CD4-positive, CD25-positive, alpha-beta regulatory T cell (primary cell): Measurements from ENCODE around the gene PNLIPRP1. TPM values are rescaled to one million over a fixed set of nuclear protein-coding genes. Genes with fewer than 3 reads are reported as not detected.

Experiments
- ATAC-seq, 2 donors: fragments of 150-1000 bp; cut with Tn5 transposase; one replicate each; pipeline ENCODE4 v1.10.0; 2021; ENCODE audit warnings: low read depth in 2 of 2, moderate number of reproducible peaks in 2 of 2, moderate library complexity in 1 of 2
- DNase-seq, 3 donors: peaks; one replicate each; pipeline versions ENCODE4 v3.0.0 to v3.0.0-alpha.2; 2012 to 2022; ENCODE audit warnings: mixed read lengths in 1 of 3
- H3K27ac ChIP-seq: one replicate; pipeline ENCODE4 v1.7.0; 2013; ENCODE audit warnings: mild to moderate bottlenecking, low read length; ENCODE audit not compliant: insufficient read depth, poor library complexity, severe bottlenecking
- H3K27me3 ChIP-seq: one replicate; pipeline ENCODE4 v1.7.0; 2013; ENCODE audit warnings: low read length; ENCODE audit not compliant: control insufficient read depth, insufficient read depth
- H3K36me3 ChIP-seq: one replicate; pipeline ENCODE4 v1.7.0; 2013; ENCODE audit warnings: mild to moderate bottlenecking, low read length, moderate library complexity; ENCODE audit not compliant: control insufficient read depth, insufficient read depth
- H3K4me1 ChIP-seq: 2 replicates; pipeline ENCODE4 v1.7.0; 2013; ENCODE audit warnings: mild to moderate bottlenecking, low read length; ENCODE audit not compliant: insufficient read depth, control insufficient read depth, poor library complexity, severe bottlenecking
- H3K4me3 ChIP-seq: one replicate; pipeline ENCODE4 v1.7.0; 2013; ENCODE audit warnings: low read depth, mild to moderate bottlenecking, low read length, moderate library complexity
- H3K9me3 ChIP-seq, 2 experiments: 1 replicate in 1 of 2; 2 replicates in 1 of 2; pipeline ENCODE4 v1.7.0; 2013; ENCODE audit warnings: low read length in 2 of 2, mild to moderate bottlenecking in 1 of 2, moderate library complexity in 1 of 2; ENCODE audit not compliant: control insufficient read depth in 2 of 2
- H3K27ac Mint-ChIP-seq, 3 donors: one replicate each; pipeline ENCODE4 v1.8.0; 2020 to 2022; ENCODE audit warnings: mild to moderate bottlenecking in 3 of 3, mixed read lengths in 3 of 3, moderate library complexity in 2 of 3
- H3K27me3 Mint-ChIP-seq: one replicate; pipeline ENCODE4 v1.8.0; 2022; ENCODE audit warnings: mild to moderate bottlenecking, mixed read lengths
- H3K36me3 Mint-ChIP-seq: one replicate; pipeline ENCODE4 v1.8.0; 2020; ENCODE audit warnings: mixed read lengths
- H3K4me1 Mint-ChIP-seq, 4 donors: one replicate each; pipeline ENCODE4 v1.8.0; 2020 to 2022; ENCODE audit warnings: mixed read lengths in 4 of 4, mild to moderate bottlenecking in 1 of 4
- H3K4me3 Mint-ChIP-seq, 4 donors: one replicate each; pipeline ENCODE4 v1.8.0; 2020 to 2022; ENCODE audit warnings: mild to moderate bottlenecking in 4 of 4, mixed read lengths in 4 of 4, moderate library complexity in 3 of 4
- H3K9me3 Mint-ChIP-seq, 7 donors: one replicate each; pipeline ENCODE4 v1.8.0; 2020 to 2022; ENCODE audit warnings: mixed read lengths in 7 of 7, mild to moderate bottlenecking in 3 of 7, moderate library complexity in 2 of 7
- polyA plus RNA-seq, 4 donors: library from polyadenylated mRNA; unstranded; fragments of 300-500 nt; fragmentation: Illumina TruSeq; gene quantifications; one replicate each; pipeline ENCODE4 v1.2.3, GENCODE V29; 2021
- total RNA-seq: library from RNA; stranded (reverse); gene quantifications from one replicate; pipeline ENCODE4 v1.2.3, GENCODE V29; 2022

Gene PNLIPRP1
- total and polyA plus RNA-seq, 5 donors from 2014 or later, result not detected

DNA sequence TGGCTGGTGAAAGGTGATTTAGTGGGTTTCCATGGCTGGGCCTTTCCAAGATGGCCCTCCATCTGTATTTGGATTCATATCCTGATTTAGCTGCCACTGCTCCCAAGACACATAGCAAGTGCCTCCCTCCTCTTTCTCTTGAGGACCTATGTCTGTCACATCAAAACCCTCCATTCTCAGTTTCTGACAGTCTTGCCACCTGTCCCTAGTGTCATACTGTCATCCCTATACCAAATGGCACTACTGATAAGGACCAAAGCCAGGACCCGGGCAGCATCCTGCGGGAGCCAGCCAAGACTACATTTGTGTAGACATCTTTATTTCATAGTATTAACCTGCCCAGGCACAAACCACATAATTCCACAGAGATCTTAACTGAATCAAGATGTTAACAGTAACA is 64.8 kb downstream of the PNLIPRP1 start:
- DNase-seq, result no peak
- Mint-ChIP-seq H3K4me1 (no peaks in the 10 kb centered on the region), H3K4me3 (no peak overlapping the region), H3K36me3 (no peaks in the 10 kb centered on the region), H3K27me3 (no peaks in the 10 kb centered on the region), H3K9me3 (peaks cover 0 to 4% (median 2%) of the 10 kb centered on the region in 7 donors), H3K27ac (no peak overlapping the region)
- no peak for ATAC-seq
- Histone ChIP-seq H3K4me3 (no peak overlapping the region), H3K4me1 (no peaks in the 10 kb centered on the region), H3K27me3 (no peaks in the 10 kb centered on the region), H3K36me3 (no peaks in the 10 kb centered on the region), H3K27ac (no peak overlapping the region), H3K9me3 (no peaks in the 10 kb centered on the region)

DNA sequence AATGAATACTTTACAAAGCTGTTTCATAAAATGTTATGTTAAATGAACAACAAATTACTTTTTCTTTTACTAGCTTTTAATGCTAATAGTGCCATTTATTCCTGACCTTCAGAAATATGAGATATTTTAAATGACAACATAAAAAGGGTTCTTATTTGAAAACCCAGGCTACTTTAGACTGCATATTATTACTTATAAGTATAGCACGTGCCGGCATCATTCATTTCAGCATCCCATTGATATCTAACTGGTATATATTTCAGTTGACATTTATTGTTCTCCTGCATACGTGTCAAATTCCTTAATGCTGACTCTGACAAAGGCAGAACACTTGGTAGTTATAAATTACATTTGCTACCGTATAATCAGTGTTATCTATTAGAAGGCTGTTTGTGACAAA is 65.3 kb downstream of the PNLIPRP1 start:
- Histone ChIP-seq H3K4me3 (no peak overlapping the region), H3K27me3 (no peaks in the 10 kb centered on the region), H3K9me3 (no peaks in the 10 kb centered on the region), H3K27ac (no peak overlapping the region), H3K36me3 (no peaks in the 10 kb centered on the region), H3K4me1 (no peaks in the 10 kb centered on the region)
- Mint-ChIP-seq H3K4me1 (no peaks in the 10 kb centered on the region), H3K36me3 (no peaks in the 10 kb centered on the region), H3K27ac (no peak overlapping the region), H3K9me3 (peaks cover 0 to 4% (median 2%) of the 10 kb centered on the region in 7 donors), H3K27me3 (peaks cover 4% of the 10 kb centered on the region), H3K4me3 (no peak overlapping the region)
- ATAC-seq (no peak), DNase-seq (no peak)

DNA sequence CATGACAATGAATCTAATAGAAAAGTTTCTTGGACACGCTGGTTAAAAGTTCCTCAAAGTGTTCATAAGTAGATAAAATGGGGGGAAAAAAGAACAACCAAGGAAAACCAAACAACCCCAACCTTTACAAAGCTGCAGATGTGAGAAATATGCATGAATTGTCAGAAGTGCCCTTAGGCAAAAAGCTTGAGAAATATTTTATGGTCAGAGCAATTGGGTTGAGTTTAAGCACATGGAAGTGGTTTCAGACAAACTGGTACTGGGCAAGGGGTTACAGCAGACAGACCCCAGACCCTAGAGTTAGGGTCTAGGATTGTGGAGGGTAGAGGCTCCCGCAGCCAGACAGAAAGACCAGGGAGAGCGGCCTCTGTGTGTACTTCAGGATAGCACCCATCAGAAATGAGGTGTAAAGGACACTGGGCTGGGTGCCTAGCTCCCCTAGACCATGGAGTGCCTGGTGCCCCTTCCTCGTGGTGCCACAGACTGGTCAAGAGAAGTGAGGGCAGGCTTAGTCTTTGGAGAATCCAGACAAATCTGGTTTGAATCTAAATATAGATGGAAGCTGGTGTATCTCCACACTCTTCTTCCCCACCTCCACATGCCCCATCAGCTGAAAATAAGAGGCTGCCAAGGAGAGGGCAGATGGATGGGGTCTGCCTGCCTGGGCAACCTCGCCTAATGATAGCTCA is 67.2 kb downstream of the PNLIPRP1 start:
- no peak overlapping the region for H3K4me3 Mint-ChIP-seq

More for the DNA sequence above, 67.2 kb downstream of the PNLIPRP1 start:
- Mint-ChIP-seq H3K4me1 (no peaks in the 10 kb centered on the region), H3K9me3 (peaks cover 0 to 2% (median 0%) of the 10 kb centered on the region in 7 donors), H3K36me3 (no peaks in the 10 kb centered on the region), H3K27me3 (peaks cover 4% of the 10 kb centered on the region), H3K27ac (no peak overlapping the region)
- H3K4me3 ChIP-seq, result no peak overlapping the region
- no peaks in the 10 kb centered on the region for H3K4me1 ChIP-seq
- H3K27me3 ChIP-seq, result no peaks in the 10 kb centered on the region
- no peak overlapping the region for H3K27ac ChIP-seq
- DNase-seq (no peak), ATAC-seq (no peak)
- H3K36me3 ChIP-seq, result no peaks in the 10 kb centered on the region
- no peaks in the 10 kb centered on the region for H3K9me3 ChIP-seq

Other genes starting within 250 kb of the PNLIPRP1 start
- gene PNLIPRP3, start 163.1 kb upstream of the PNLIPRP1 start, total RNA-seq, result not detected
- gene PNLIPRP3, start 163.1 kb upstream of the PNLIPRP1 start, polyA plus RNA-seq, result not detected
- not detected for gene PNLIP, start 45.0 kb upstream of the PNLIPRP1 start, total RNA-seq
- not detected for gene PNLIP, start 45.0 kb upstream of the PNLIPRP1 start, polyA plus RNA-seq
- gene PNLIPRP2, start 30.0 kb downstream of the PNLIPRP1 start, total RNA-seq, result not detected
- gene PNLIPRP2, start 30.0 kb downstream of the PNLIPRP1 start, polyA plus RNA-seq, result not detected
- gene HSPA12A, start 151.6 kb downstream of the PNLIPRP1 start, total RNA-seq, result 0.72 TPM
- 1 to 10 TPM in 2 of 4 donors, under 1 TPM in 2; 0.75 to 2.1 (median 1.3) TPM for gene HSPA12A, start 151.6 kb downstream of the PNLIPRP1 start, polyA plus RNA-seq